CD4-positive, alpha-beta T cell treated with Interleukin-21 for 1 hour (primary cell): Measurements from ENCODE around the gene DERA.
"Not testable (repeated sequence)": the region's sequence is repeated elsewhere in the genome, so short reads cannot be mapped to it uniquely, and the experiment has no call there.

Experiments used
- DNase-seq: peaks from one replicate; pipeline ENCODE4 v3.0.0-alpha.2; 2020

Gene DERA

GRCh38 chr12:15910864-15911721, at the start of gene DERA:
TSS of gene DERA (plus strand) at chr12:15911332. CDS start at chr12:15911384, 52 bp downstream.
- peak; percentile 59 for DNase-seq

DNA sequence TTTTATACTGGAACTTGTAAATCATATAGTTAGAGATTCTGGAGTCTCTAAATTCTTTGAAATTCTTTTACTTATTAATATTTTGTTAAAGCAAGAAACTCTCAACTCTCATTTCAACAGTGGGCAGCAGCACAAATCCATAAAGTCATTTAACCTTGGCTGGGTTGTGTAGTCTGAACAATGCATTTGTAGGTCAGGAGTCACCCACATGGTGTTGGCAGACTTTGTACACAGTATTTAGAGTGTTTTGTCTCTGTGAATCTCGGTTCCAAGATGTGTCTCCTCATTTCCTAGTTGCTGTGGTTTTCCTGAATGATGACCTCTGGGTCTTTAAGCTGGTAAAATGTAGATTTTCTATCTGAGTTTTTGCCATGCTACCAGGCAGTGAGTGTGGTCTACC, 49.7 kb upstream of the DERA start:
- DNase-seq = no peak

DNA sequence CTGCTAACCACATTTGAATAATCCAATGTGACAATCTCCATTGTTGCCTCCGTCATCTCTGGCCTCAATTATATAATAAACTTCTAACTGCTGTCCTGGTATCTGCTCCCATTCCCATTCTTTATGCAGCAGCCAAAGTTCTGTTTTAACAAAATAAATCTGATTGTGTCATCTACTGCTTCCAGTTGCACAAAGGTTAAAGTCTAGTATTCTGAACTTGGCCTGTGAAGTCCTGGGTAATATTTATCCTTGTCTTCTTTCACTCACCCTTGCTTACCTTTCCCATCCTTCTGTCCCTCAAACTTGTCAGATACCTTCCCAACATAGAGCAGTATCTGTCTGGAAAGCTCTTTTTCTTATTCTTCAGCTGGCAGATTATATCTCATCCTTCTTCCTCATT, 48.3 kb upstream of the DERA start:
- DNase-seq = no peak

GRCh38 chr12:15863372-15863771, 47.8 kb upstream of the DERA start:
- DNase-seq = no peak

DNA sequence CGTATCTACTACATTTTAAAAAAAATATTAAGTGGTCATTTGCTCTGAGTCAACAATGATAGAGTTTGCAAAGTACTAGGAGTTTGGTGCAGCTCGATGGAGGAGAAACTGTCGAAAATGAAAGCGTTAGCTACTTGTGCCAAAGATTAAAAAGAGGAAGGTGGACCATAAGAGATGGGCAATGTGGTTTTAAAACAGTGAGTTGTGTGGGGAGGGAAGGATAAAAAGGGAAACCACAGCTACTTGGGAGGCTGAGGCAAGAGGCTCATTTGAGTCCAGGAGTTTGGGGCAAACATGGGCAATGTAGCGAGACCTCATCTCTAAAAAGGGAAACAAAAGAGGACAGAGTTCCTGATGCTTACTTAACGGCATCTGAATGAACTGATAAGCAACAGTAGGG, 47.1 kb upstream of the DERA start:
- DNase-seq = no peak

- DNase-seq = no peak
Observed at GRCh38 chr12:15868186-15868585, 42.9 kb upstream of the DERA start.

DNA sequence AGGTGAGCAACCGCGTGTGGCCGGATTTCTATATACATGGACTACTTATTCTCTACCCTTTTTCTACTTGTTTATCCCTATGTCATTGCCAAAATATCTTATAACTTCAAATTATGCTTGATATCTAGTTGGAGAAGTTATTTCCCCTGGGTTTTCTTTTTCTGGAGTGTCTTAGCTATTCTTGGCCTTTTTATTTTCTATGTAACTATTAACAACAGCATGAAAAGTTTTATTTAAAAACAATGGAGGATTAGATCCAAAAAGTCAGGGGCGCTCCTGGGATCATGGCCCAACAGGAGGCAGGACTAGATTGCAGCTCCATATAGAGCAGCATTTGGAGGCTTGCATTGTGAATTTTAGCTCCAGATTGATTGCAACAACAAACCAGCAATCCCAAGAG, 37.6 kb upstream of the DERA start:
- no peak for DNase-seq

DNA sequence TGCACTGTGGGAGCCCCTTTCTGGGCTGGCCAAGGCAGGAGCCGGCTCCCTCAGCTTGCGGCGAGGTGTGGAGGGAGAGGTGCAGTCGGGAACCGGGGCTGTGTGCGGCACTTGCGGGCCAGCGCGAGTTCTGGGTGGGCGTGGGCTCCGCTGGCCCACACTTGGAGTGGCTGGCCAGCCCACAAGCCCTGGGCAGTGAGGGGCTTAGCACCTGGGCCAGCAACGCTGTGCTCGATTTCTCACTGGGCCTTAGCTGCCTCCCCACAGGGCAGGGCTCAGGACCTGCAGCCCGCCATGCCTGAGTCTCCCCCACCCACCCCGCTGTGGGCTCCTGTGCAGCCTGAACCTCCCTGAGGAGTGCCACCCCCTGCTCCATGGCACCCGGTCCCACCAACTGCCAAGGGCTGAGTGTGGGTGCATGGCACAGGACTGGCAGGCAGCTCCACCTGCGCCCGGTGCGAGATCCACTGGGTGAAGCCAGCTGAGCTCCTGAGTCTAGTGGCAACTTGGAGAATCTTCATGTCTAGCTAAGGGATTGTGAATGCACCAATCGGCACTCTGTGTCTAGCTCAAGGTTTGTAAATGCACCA, 36.5 kb upstream of the DERA start:
- DNase-seq = not testable (repeated sequence)

DNA sequence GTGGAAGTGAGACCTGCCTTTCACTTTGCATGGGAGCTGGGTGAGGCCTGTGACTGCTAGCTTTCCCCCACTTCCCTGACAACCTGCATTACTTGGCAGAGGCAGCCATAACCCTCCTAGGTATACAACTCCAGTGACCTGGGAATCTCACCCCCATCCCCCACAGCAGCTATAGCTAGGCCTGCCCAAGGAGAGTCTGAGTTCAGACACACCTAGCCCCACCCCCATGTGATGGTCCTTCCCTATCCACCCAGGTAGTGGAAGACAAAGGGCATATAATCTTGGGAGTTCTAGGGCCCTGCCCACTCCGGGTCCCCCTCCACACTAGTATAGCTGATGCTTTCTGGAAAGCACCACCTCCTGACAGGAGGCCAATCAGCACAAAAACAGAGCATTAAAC, 35.3 kb upstream of the DERA start:
- no peak for DNase-seq

DNA sequence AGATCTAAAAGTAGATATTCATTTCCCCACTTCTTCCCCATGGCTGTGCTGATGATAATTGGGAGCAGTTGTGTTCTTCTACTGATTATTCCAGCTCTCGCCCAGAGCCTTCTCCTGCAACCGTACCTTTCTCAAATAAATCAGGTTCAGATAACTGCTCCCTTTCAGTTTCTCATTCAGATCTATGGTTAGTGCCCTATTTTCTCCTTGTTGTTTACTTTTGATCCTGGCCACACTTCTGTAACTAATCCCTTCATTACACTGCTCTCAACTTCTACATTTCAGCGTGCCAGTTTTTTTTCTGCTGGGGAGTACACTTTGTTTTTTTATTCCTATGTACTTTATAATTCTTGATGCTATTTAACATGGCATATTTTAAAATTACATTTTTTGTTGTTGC, 31.7 kb upstream of the DERA start:
- no peak for DNase-seq

GRCh38 chr12:15880721-15881120, 30.4 kb upstream of the DERA start:
- no peak for DNase-seq

GRCh38 chr12:15882118-15882971, 28.8 kb upstream of the DERA start, which contains the start of gene STRAP:
TSS of gene STRAP (plus strand) at chr12:15882387. CDS start at chr12:15882708, 321 bp downstream.
- DNase-seq = peak; percentile 97

GRCh38 chr12:15883536-15883935, 27.6 kb upstream of the DERA start:
- DNase-seq = no peak

GRCh38 chr12:15886372-15887042, 24.6 kb upstream of the DERA start:
- no peak for DNase-seq

DNA sequence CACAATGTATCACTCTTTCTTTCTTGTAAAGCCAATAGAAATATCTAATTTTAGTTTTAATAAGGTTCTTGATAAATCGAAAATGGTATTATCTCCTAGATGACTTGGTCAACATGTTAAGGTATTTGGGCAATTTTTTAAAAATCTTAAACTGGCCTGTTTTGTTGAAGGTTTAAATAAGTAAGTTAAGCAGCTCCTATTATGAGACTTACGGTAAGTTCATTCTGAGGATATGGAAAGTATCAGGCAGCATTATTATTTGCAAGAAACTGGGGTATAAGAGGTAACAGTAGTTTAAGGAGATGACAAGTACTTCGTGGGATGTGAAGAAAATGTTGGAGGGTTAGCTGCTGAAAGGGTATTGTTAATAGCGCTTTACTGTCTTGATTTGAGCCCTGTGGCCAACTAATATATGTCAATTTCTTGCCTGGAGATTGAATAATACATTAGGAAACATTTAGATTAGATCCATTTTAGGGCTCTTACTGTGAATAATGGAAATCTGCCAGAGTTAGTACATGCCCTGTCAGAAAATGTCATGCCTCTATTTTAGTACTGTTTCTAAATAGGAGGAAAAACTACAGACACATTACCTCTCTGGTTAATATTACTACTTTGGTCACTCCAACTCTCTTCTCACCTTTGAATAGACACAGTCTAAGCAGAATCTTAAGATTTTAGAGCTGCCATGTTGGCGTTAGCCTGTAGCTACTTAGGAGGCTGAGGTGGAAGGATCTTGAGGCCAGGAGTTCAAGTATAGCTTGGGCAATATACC, 23.9 kb upstream of the DERA start:
- no peak for DNase-seq

GRCh38 chr12:15892645-15893259, 18.4 kb upstream of the DERA start:
- DNase-seq = no peak

GRCh38 chr12:15893260-15893659, 17.9 kb upstream of the DERA start:
- DNase-seq = no peak

GRCh38 chr12:15896867-15897266, 14.3 kb upstream of the DERA start:
- DNase-seq = no peak

GRCh38 chr12:15897433-15897832, 13.7 kb upstream of the DERA start:
- no peak for DNase-seq

GRCh38 chr12:15899282-15899870, 11.8 kb upstream of the DERA start:
- peak; percentile 56 for DNase-seq

- DNase-seq = no peak
Observed at GRCh38 chr12:15904378-15904920, 6.7 kb upstream of the DERA start.
